ENCODE results near the gene LRRC75B.
"Not testable (repeated sequence)": the region's sequence is repeated elsewhere in the genome, so short reads cannot be mapped to it uniquely, and the experiment has no call there.

DNA sequence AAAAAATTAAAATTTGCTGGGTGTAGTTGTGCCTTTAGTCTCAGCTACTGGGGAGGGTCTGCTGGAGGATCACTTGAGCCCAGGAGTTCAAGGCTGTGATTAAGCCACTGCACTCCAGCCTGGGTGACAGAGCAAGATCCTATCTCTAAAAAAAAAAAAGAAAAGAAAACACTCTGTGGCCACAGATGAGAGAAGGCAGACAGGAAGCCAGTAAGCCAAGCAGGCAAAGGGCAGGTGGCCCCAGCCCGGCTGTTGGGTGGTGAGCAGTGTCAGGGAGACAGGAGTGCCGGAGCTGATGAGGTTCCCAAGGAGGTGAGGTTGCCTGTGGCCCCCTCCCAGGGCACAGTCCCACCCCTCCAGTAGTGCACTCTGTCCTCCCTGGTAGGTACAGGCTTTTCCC lies 29.7 kb upstream of the LRRC75B start:
- TF ChIP-seq POLR2A (IDR thresholded peaks at IDR 0.05): not testable (repeated sequence)
- TF ChIP-seq, protein P1, sequence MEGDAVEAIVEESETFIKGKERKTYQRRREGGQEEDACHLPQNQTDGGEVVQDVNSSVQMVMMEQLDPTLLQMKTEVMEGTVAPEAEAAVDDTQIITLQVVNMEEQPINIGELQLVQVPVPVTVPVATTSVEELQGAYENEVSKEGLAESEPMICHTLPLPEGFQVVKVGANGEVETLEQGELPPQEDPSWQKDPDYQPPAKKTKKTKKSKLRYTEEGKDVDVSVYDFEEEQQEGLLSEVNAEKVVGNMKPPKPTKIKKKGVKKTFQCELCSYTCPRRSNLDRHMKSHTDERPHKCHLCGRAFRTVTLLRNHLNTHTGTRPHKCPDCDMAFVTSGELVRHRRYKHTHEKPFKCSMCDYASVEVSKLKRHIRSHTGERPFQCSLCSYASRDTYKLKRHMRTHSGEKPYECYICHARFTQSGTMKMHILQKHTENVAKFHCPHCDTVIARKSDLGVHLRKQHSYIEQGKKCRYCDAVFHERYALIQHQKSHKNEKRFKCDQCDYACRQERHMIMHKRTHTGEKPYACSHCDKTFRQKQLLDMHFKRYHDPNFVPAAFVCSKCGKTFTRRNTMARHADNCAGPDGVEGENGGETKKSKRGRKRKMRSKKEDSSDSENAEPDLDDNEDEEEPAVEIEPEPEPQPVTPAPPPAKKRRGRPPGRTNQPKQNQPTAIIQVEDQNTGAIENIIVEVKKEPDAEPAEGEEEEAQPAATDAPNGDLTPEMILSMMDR (IDR thresholded peaks at IDR 0.05 in 8 of 11, conservative IDR thresholded peaks at IDR 0.05 in 3 of 11): not testable (repeated sequence)
